Kasumi-1 (cell line): Measurements from ENCODE around the gene TRPC6.
A peak's percentile ranks its signal among the peaks of the same experiment; 100 is the strongest.
"Not testable (repeated sequence)": the region's sequence is repeated elsewhere in the genome, so short reads cannot be mapped to it uniquely, and the experiment has no call there.

Source experiments
- DNase-seq, 2 experiments: peaks; one replicate each; lab custom pipeline; 2025; lab: John Stamatoyannopoulos, UW

TRPC6 gene

GRCh38 chr11:101521821-101522220 is 62.0 kb downstream of the TRPC6 start:
- DNase-seq = no peak

GRCh38 chr11:101516546-101516945 is 67.3 kb downstream of the TRPC6 start:
- DNase-seq = peak in 1 of 2 experiments; percentile 1

GRCh38 chr11:101511065-101511464 is 72.7 kb downstream of the TRPC6 start:
- DNase-seq = no peak

GRCh38 chr11:101510591-101510990 is 73.2 kb downstream of the TRPC6 start:
- DNase-seq = no peak

GRCh38 chr11:101509922-101510321 is 73.9 kb downstream of the TRPC6 start:
- DNase-seq = no peak

GRCh38 chr11:101508370-101508769 is 75.4 kb downstream of the TRPC6 start:
- DNase-seq = peak; percentile 27 to 36

GRCh38 chr11:101498891-101499290 is 84.9 kb downstream of the TRPC6 start:
- no peak for DNase-seq

- peak; percentile 17 to 21 for DNase-seq
These were observed 86.5 kb downstream of the TRPC6 start for GRCh38 chr11:101497291-101497690.

- no peak for DNase-seq
These were observed 96.0 kb downstream of the TRPC6 start for GRCh38 chr11:101487775-101488174.

GRCh38 chr11:101482556-101483124 is 101.2 kb downstream of the TRPC6 start:
- DNase-seq = no peak

GRCh38 chr11:101478587-101479369 is 105.0 kb downstream of the TRPC6 start:
- DNase-seq = no peak

- DNase-seq = no peak
These were observed 105.9 kb downstream of the TRPC6 start for GRCh38 chr11:101477926-101478325.

GRCh38 chr11:101476191-101476590 is 107.6 kb downstream of the TRPC6 start:
- DNase-seq = no peak

GRCh38 chr11:101475699-101476098 is 108.1 kb downstream of the TRPC6 start:
- DNase-seq = no peak

GRCh38 chr11:101474666-101475065 is 109.1 kb downstream of the TRPC6 start:
- DNase-seq = no peak

GRCh38 chr11:101470881-101471520 is 112.8 kb downstream of the TRPC6 start:
- DNase-seq = no peak

GRCh38 chr11:101470419-101470818 is 113.4 kb downstream of the TRPC6 start:
- DNase-seq = no peak

GRCh38 chr11:101466352-101466751 is 117.5 kb downstream of the TRPC6 start:
- no peak for DNase-seq

GRCh38 chr11:101464388-101464787 is 119.4 kb downstream of the TRPC6 start:
- not testable (repeated sequence) for DNase-seq

GRCh38 chr11:101459020-101459419 is 124.8 kb downstream of the TRPC6 start:
- no peak for DNase-seq

GRCh38 chr11:101458161-101458560 is 125.6 kb downstream of the TRPC6 start:
- no peak for DNase-seq

GRCh38 chr11:101456812-101457211 is 127.0 kb downstream of the TRPC6 start:
- peak; percentile 10 to 48 for DNase-seq

GRCh38 chr11:101453682-101454081 is 130.1 kb downstream of the TRPC6 start:
- no peak for DNase-seq
